Fibroblast of peridontal ligament (primary cell): Measurements from ENCODE around the gene HSD17B8.

Source experiments
- DNase-seq: peaks from one replicate; pipeline ENCODE4 v3.0.0-alpha.2; 2010; ENCODE audit errors: extremely low read depth

The HSD17B8 gene

GRCh38 chr6:33204415-33205190, at the start of gene HSD17B8:
Gene HSD17B8 (plus strand): TSS chr6:33204655. CDS start chr6:33204669, 14 bp downstream.
- DNase-seq: peak; percentile 81

GRCh38 chr6:33156561-33156960, 47.9 kb upstream of the HSD17B8 start:
- no peak for DNase-seq

- no peak for DNase-seq
Observed at GRCh38 chr6:33156964-33157363, 47.5 kb upstream of the HSD17B8 start.

GRCh38 chr6:33160096-33160495, 44.4 kb upstream of the HSD17B8 start:
- DNase-seq: no peak

- peak; percentile 97 for DNase-seq
Observed at GRCh38 chr6:33160728-33161344, 43.6 kb upstream of the HSD17B8 start.

- peak; percentile 50 for DNase-seq
Observed at GRCh38 chr6:33161354-33162331, 42.8 kb upstream of the HSD17B8 start.

- no peak for DNase-seq
Observed at GRCh38 chr6:33163540-33163939, 40.9 kb upstream of the HSD17B8 start.

- no peak for DNase-seq
Observed at GRCh38 chr6:33164176-33164575, 40.3 kb upstream of the HSD17B8 start.

GRCh38 chr6:33164665-33165373, 39.6 kb upstream of the HSD17B8 start:
- no peak for DNase-seq

- no peak for DNase-seq
Observed at GRCh38 chr6:33165581-33166258, 38.7 kb upstream of the HSD17B8 start.

GRCh38 chr6:33166363-33166762, 38.1 kb upstream of the HSD17B8 start:
- no peak for DNase-seq

GRCh38 chr6:33166811-33167210, 37.6 kb upstream of the HSD17B8 start:
- DNase-seq: no peak

GRCh38 chr6:33167374-33168283, 36.8 kb upstream of the HSD17B8 start:
- no peak for DNase-seq

GRCh38 chr6:33168284-33168601, 36.2 kb upstream of the HSD17B8 start:
- no peak for DNase-seq

- no peak for DNase-seq
Observed at GRCh38 chr6:33168639-33169038, 35.8 kb upstream of the HSD17B8 start.

- DNase-seq: no peak
Observed at GRCh38 chr6:33169291-33170175, 34.9 kb upstream of the HSD17B8 start.

- no peak for DNase-seq
Observed at GRCh38 chr6:33170176-33171015, 34.1 kb upstream of the HSD17B8 start.
